Measurements from ENCODE around the gene ZNF582.

ZNF582 gene

GRCh38 chr19:56393119-56394012, at the start of gene ZNF582:
ZNF582 (minus strand) TSS chr19:56393534; CDS start chr19:56391752, 1,782 bp downstream.
- peak; percentile 96 for DNase-seq

GRCh38 chr19:56441206-56441792, 48.0 kb upstream of the ZNF582 start:
- DNase-seq, result no peak

DNA sequence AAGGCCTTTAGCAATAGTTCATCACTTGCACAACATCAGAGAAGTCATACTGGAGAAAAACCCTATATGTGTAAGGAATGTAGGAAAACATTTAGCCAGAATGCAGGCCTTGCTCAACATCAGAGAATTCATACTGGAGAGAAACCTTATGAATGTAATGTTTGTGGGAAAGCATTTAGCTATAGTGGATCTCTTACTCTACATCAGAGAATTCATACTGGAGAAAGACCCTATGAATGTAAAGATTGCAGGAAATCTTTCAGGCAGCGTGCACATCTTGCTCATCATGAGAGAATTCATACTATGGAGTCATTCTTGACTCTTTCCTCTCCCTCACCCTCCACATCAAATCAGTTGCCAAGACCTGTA, 30.6 kb upstream of the ZNF582 start:
- no peak for DNase-seq

DNA sequence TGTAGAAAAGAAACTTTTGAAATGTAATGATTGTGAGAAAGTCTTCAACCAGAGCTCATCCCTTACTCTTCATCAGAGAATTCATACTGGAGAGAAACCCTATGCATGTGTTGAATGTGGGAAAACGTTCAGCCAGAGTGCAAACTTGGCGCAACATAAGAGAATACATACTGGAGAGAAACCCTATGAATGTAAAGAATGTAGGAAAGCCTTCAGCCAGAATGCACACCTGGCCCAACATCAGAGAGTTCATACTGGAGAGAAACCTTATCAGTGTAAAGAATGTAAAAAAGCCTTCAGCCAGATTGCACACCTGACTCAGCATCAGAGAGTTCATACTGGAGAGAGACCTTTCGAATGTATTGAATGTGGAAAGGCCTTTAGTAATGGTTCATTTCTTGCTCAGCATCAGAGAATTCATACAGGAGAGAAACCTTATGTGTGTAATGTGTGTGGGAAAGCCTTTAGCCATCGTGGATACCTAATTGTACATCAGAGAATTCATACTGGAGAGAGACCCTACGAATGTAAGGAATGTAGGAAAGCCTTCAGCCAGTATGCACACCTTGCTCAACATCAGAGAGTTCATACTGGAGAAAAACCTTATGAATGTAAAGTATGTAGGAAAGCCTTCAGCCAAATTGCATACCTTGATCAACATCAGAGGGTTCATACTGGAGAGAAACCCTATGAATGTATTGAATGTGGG, 30.1 kb upstream of the ZNF582 start:
- DNase-seq, result peak; percentile 1

DNA sequence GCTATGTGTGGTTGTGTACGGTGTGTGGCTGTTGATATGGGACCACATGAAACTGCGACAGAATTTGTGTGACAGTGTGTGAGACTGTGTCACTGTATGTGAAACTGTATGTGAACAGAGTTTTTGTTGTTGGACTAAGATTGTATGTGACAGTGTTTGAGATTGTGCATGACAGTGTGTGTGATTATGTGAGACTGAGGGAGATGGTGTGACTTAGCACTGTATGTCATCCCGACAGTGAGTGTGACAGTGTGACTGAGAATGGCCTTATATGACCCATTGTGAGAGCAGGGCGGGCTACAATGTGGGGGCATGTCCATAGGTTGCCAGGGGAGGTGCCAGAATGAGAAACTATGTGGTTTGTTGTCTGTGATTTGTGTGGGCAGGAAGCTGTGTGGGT, 11.7 kb upstream of the ZNF582 start:
- DNase-seq, result no peak

- peak; percentile 44 for DNase-seq
Measured at GRCh38 chr19:56404705-56405056, 11.3 kb upstream of the ZNF582 start.

GRCh38 chr19:56403764-56404704, 10.7 kb upstream of the ZNF582 start, which contains the start of gene ZNF583:
ZNF583 (plus strand) TSS chr19:56404332; CDS start chr19:56407115, 2,783 bp downstream.
- peak; percentile 91 for DNase-seq

GRCh38 chr19:56403261-56403660, 9.9 kb upstream of the ZNF582 start:
- DNase-seq, result peak; percentile 4

DNA sequence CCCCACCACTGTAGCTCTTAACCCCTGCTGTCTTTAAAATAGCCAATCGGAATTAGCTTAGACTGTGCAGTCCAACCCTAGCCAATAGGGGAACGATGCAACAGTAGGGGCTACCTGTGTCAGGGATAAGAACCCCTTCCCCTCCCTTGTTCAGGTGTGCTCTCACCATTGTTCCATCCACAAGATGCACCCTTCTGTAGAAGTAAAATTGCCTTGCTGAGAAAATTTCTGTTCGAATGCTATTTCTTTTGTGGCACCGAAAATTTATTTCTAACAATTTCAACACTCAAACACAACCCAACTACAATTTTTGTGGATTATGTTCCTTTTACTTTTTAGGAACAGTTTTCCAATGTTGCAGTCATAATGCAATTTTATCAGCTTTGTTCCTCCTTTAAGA, 7.2 kb upstream of the ZNF582 start:
- DNase-seq, result no peak

- no peak for DNase-seq
Measured at GRCh38 chr19:56398809-56399208, 5.5 kb upstream of the ZNF582 start.

DNA sequence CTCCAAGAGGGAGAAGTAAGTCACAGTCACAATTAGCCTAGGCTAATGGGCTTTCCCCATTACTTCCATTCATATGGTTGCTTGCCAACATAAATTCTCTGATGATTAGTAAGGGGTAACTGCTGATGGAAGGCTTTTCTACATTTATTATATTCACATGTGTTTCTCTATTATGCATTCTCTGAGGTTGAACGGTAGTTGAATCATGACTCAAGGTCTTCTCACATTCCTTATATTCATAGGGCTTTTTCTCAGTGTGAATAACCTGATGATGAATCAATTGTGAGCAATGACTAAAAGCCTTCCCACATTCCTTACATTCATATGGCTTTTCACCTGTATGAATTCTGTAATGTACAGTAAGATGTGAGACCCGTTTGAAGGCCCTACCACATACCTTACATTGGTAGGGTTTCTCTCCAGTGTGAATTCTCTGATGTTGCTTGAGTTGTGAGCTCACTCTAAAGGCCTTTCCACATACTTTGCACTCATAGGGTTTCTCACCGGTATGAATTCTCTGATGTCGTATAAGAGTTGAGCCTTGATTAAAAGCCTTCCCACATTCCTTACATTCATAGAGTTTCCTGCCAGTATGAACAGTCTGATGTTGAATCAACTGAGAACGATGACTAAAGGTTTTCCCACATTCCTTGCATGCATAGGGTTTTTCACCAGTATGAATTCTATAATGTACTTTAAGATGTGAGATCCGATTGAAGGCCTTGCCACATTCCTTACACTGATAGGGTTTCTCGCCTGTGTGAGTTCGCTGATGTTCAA, 9.3 kb downstream of the ZNF582 start:
- DNase-seq, result no peak

DNA sequence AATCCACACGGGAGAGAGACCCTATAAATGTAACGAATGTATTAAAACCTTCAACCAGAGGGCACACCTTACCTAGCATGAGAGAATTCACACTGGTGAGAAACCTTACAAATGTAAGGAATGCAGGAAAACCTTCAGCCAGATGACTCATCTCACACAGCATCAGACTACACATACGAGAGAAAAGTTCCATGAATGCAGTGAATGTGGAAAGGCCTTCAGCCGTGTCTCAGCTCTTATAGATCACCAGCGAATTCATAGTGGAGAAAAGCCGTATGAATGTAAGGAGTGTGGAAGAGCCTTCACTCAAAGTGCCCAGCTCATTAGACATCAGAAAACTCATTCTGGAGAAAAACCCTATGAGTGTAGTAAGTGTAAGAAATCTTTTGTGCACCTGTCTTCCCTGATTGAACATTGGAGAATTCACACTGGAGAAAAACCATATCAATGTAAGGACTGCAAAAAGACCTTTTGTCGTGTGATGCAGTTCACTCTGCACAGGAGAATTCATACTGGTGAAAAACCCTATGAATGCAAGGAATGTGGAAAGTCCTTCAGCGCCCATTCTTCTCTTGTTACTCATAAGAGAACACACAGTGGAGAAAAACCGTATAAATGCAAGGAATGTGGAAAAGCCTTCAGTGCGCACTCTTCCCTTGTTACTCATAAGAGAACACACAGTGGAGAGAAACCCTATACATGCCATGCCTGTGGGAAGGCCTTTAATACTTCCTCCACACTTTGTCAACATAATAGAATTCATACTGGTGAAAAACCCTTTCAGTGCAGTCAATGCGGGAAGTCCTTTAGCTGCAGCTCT, 16.0 kb downstream of the ZNF582 start:
- no peak for DNase-seq

DNA sequence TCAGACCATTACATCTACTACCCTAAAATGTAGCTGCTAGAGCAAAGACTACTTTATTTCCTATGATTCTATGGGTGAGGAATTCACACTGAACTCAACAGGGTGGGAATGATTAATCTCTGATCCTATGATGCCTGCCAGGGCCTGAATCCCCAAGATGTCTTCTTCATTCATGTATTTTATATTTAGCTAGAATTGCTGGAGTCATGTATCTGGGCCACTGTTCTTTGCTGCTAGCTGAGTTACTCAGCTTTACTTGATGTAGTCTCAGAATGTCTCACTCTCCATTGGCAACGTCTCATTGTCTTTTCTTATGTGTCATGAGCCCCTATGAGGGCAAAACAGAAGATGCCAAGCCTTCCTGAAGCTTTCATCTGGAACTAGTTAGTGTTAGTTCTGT, 21.1 kb downstream of the ZNF582 start:
- no peak for DNase-seq

GRCh38 chr19:56369886-56370676, 23.3 kb downstream of the ZNF582 start:
- DNase-seq, result no peak

DNA sequence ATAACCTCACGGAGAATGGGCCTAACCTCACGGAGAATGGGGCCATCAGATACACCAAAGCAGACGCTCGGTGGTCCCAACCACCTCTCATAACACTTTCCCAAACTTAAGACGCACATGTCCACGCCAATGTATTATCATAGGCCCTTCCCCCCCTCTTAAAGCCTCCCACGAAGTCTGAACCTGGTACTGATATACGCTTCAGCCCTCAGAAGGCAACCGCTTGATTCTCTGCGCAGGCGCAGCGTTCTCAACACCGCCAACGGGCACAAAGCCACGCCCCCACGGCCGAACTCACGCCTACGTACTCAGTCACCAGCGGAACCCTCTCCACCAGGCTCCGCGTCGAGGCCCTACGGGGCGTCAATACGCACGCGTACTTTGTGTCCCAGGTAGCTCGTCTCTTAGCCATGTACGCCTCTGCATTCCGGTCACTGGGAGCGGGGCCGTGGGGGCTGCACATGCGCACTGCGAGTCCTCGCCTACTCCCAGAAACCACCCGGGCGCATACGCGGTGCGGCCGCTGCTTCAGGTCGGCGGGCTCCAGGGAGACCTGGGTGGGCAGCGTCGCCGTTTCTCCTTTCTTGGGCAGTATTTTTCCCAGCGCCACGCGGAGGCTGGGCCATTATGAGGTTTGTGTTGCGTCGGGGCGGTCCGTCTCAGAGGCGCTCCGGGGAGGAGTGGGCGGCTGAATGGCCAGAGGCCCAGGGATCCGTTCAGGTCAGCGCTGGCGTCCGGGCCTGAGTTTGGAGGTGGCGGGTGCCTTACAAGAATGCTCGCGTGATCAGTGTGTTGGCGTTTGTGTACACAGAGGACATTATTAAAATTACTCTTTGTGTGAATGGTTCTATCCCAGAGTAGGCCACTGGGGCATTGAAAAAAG, 25.3 kb downstream of the ZNF582 start:
- DNase-seq, result peak; percentile 95

DNA sequence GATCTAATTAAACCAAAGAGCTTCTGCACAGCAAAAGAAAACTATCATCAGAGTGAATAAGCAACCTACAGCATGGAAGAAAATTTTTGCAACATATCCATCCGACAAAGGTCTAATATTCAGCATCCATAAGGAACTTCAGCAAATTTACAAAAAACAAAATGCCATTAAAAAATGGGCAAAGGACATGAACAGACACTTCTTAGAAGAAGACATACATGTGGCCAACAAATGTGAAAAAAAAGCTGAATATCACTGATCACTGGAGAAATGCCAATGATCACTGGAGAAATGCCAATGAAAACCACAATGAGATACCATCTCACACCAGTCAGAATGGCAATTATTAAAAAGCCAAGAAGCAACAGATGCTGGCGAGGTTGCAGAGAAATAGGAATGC, 32.5 kb downstream of the ZNF582 start:
- no peak for DNase-seq

DNA sequence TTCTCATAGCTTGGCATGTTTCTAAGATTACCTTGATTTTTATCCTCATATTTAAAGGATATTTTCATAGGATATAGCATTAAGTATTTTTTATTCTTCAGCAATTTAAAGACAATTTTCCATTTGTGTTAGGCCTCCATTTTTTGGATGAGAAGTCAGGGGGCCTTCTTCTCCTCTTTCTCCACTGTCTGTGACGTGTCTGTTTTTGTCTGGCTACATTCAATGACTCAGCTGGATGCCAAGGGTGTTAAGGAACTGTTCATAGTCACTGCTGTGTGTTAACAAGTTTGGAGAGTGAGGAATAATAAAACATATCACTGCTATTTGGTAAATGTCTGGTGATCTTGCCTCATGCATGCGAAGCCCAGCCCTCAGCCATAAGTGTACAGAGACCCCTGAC, 36.4 kb downstream of the ZNF582 start:
- no peak for DNase-seq

DNA sequence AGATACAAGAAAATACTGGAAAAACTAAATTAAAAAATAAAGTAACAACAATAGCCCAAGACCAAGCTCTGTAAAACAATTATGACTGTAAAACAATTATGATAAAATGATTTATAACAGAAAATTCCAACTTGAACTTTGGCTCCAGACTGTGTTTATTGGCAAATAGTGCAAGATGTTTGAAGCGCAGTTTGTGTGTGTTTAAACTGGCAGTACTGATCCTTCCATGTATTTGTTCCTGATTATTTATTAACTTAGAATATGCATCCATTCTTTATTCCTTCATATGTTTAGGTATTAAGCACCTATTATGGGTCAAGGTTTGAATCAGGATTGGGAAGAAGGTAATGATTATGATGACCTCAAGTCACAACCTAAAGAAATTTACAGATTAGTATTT, 37.8 kb downstream of the ZNF582 start:
- no peak for DNase-seq

DNA sequence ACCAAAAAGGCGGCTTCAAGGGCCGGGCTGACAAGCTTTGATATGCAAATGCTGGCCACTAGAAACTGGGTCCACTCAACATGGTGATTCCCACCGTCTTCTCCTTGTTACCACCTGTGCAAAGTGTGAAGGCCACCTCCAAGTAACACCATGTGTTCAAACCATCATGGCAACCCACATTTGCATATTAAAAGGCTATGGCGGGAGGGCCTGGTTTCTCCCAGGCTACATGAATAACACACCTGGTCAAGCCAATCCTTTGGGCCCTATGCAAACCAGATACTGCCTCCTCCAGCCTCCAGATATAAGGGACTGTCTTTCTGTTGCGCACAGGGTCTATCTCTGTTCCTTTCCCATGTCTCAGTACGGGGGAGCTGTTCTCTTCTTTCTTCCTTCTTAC, 42.1 kb downstream of the ZNF582 start:
- DNase-seq, result no peak

Measured in NCI-H82 (cell line).